Astrocyte (in vitro differentiated cells and primary cell): ENCODE measurements around the gene ZNF585A. TPM values are rescaled to one million over a fixed set of nuclear protein-coding genes. Genes with fewer than 3 reads are reported as not detected.
A peak's percentile ranks its signal among the peaks of the same experiment; 100 is the strongest.
"Not testable (repeated sequence)": the region's sequence is repeated elsewhere in the genome, so short reads cannot be mapped to it uniquely, and the experiment has no call there.

Experiments used
- DNase-seq: peaks from one replicate; pipeline ENCODE4 v3.0.0-alpha.2; 2010; ENCODE audit warnings: low read depth
- FAIRE-seq: peaks from 2 replicates; lab custom pipeline; 2011; peaks lifted over from hg19 to GRCh38; lab: Jason Lieb, UNC
- H2AFZ ChIP-seq: 2 replicates; pipeline ENCODE4 v1.6.0; 2012; ENCODE audit warnings: low read depth, low read length, inconsistent platforms
- H3K27ac ChIP-seq: 2 replicates; pipeline ENCODE4 v1.5.1; 2011; ENCODE audit warnings: low read depth, low read length, inconsistent platforms
- H3K27me3 ChIP-seq: 2 replicates; pipeline ENCODE4 v1.6.0; 2011; ENCODE audit warnings: low read length, inconsistent platforms; ENCODE audit not compliant: insufficient read depth
- H3K36me3 ChIP-seq: 2 replicates; pipeline ENCODE4 v1.5.1; 2011; ENCODE audit warnings: low read length, inconsistent platforms; ENCODE audit not compliant: insufficient read depth
- H3K4me1 ChIP-seq: 2 replicates; pipeline ENCODE4 v1.5.1; 2011; ENCODE audit warnings: low read length, inconsistent platforms; ENCODE audit not compliant: insufficient read depth
- H3K4me2 ChIP-seq: 2 replicates; pipeline ENCODE4 v1.6.0; 2012; ENCODE audit warnings: low read length, inconsistent platforms
- H3K4me3 ChIP-seq: 2 replicates; pipeline ENCODE4 v1.5.1; 2011; ENCODE audit warnings: low read depth, mild to moderate bottlenecking, low read length, inconsistent platforms; ENCODE audit not compliant: insufficient read depth
- H3K79me2 ChIP-seq: 2 replicates; pipeline ENCODE4 v1.6.0; 2012; ENCODE audit warnings: mild to moderate bottlenecking, low read length, inconsistent platforms; ENCODE audit not compliant: insufficient read depth
- H3K9ac ChIP-seq: 2 replicates; pipeline ENCODE4 v1.6.0; 2012; ENCODE audit warnings: mild to moderate bottlenecking, low read length, inconsistent platforms
- H3K9me3 ChIP-seq: 2 replicates; pipeline ENCODE4 v1.5.1; 2012; ENCODE audit warnings: low read depth, mild to moderate bottlenecking, low read length, inconsistent platforms; ENCODE audit not compliant: insufficient read depth
- H4K20me1 ChIP-seq: 2 replicates; pipeline ENCODE4 v1.6.0; 2012; ENCODE audit warnings: low read length, inconsistent platforms; ENCODE audit not compliant: insufficient read depth
- H3K27ac Mint-ChIP-seq: one replicate; pipeline ENCODE4 v1.8.0; 2021; ENCODE audit warnings: mild to moderate bottlenecking, mixed read lengths; ENCODE audit not compliant: unreplicated experiment
- H3K27me3 Mint-ChIP-seq: one replicate; pipeline ENCODE4 v1.8.0; 2021; ENCODE audit warnings: low read depth, mixed read lengths; ENCODE audit not compliant: unreplicated experiment
- H3K36me3 Mint-ChIP-seq: one replicate; pipeline ENCODE4 v1.8.0; 2021; ENCODE audit warnings: low read depth, mixed read lengths; ENCODE audit not compliant: unreplicated experiment
- H3K4me1 Mint-ChIP-seq: one replicate; pipeline ENCODE4 v1.8.0; 2021; ENCODE audit warnings: low read depth, mixed read lengths; ENCODE audit not compliant: unreplicated experiment
- H3K4me3 Mint-ChIP-seq: one replicate; pipeline ENCODE4 v1.8.0; 2021; ENCODE audit warnings: mild to moderate bottlenecking, moderate library complexity, mixed read lengths; ENCODE audit not compliant: unreplicated experiment
- H3K9me3 Mint-ChIP-seq: one replicate; pipeline ENCODE4 v1.8.0; 2021; ENCODE audit warnings: mild to moderate bottlenecking, mixed read lengths; ENCODE audit not compliant: unreplicated experiment
- CTCF ChIP-seq: IDR thresholded peaks from 2 replicates; pipeline ENCODE4 v1.5.1; 2011; ENCODE audit warnings: low read depth, mild to moderate bottlenecking, inconsistent platforms, low read length, moderate library complexity; ENCODE audit not compliant: insufficient read depth
- EZH2 ChIP-seq: IDR thresholded peaks from 2 replicates; pipeline ENCODE4 v1.6.1; 2012; ENCODE audit warnings: mild to moderate bottlenecking, low read length, inconsistent platforms; ENCODE audit not compliant: insufficient read depth
- total RNA-seq: library from RNA; stranded (reverse); gene quantifications from 2 replicates; pipeline ENCODE4 v1.2.1, GENCODE V29; 2021

The ZNF585A gene
- total RNA-seq, 1 donor from 2014 or later = 4.2 TPM

GRCh38 chr19:37217480-37217774 lies 44.9 kb upstream of the ZNF585A start:
- peaks cover 25% of the 10 kb centered on the region for H3K79me2 ChIP-seq
- H3K27ac ChIP-seq = no peak overlapping the region
- H4K20me1 ChIP-seq = no peaks in the 10 kb centered on the region
- peak overlapping the region; percentile 94 for H2AFZ ChIP-seq
- peaks cover 5% of the 10 kb centered on the region for H3K4me1 Mint-ChIP-seq
- H3K4me3 Mint-ChIP-seq = peak overlapping the region; percentile 97
- H3K36me3 Mint-ChIP-seq = peaks cover 10% of the 10 kb centered on the region
- H3K9me3 Mint-ChIP-seq = peaks cover 5% of the 10 kb centered on the region
- FAIRE-seq = no peak
- peaks cover 5% of the 10 kb centered on the region for H3K4me1 ChIP-seq
- peak overlapping the region; percentile 99 for H3K4me3 ChIP-seq
- TF ChIP-seq EZH2 (no peak), CTCF (no peak)
- peak overlapping the region; percentile 93 for H3K9ac ChIP-seq
- H3K36me3 ChIP-seq = peaks cover 5% of the 10 kb centered on the region
- H3K27ac Mint-ChIP-seq = peak overlapping the region; percentile 31
- H3K27me3 ChIP-seq = no peaks in the 10 kb centered on the region
- no peaks in the 10 kb centered on the region for H3K27me3 Mint-ChIP-seq
- DNase-seq = no peak
- peak overlapping the region; percentile 97 for H3K4me2 ChIP-seq
- H3K9me3 ChIP-seq = no peaks in the 10 kb centered on the region

- no peak overlapping the region for H3K9ac ChIP-seq
- H3K27me3 ChIP-seq = no peaks in the 10 kb centered on the region
- H3K27ac ChIP-seq = no peak overlapping the region
- Mint-ChIP-seq H3K27me3 (no peaks in the 10 kb centered on the region), H3K4me1 (no peaks in the 10 kb centered on the region), H3K4me3 (no peak overlapping the region), H3K9me3 (peaks cover 21% of the 10 kb centered on the region), H3K36me3 (peaks cover 41% of the 10 kb centered on the region), H3K27ac (no peak overlapping the region)
- no peaks in the 10 kb centered on the region for H3K79me2 ChIP-seq
- H3K4me3 ChIP-seq = no peak overlapping the region
- H3K36me3 ChIP-seq = no peaks in the 10 kb centered on the region
- no peak overlapping the region for H2AFZ ChIP-seq
- no peak for TF ChIP-seq CTCF
- TF ChIP-seq EZH2 = no peak
- no peak overlapping the region for H3K4me2 ChIP-seq
- H4K20me1 ChIP-seq = no peaks in the 10 kb centered on the region
- DNase-seq = no peak
- no peak for FAIRE-seq
- no peaks in the 10 kb centered on the region for H3K9me3 ChIP-seq
- no peaks in the 10 kb centered on the region for H3K4me1 ChIP-seq
Observed at GRCh38 chr19:37197768-37198167, 25.3 kb upstream of the ZNF585A start.

- H3K9me3 ChIP-seq, H4K20me1 ChIP-seq, H3K36me3 ChIP-seq, DNase-seq, H3K79me2 ChIP-seq, H3K27ac ChIP-seq, H3K27ac Mint-ChIP-seq, H3K4me2 ChIP-seq, H3K27me3 ChIP-seq, H3K4me3 Mint-ChIP-seq, H3K4me1 ChIP-seq, H2AFZ ChIP-seq, H3K9ac ChIP-seq, H3K4me3 ChIP-seq, H3K27me3 Mint-ChIP-seq, FAIRE-seq, H3K4me1 Mint-ChIP-seq: not testable (repeated sequence)
- Mint-ChIP-seq H3K9me3 (peaks cover 21% of the 10 kb centered on the region), H3K36me3 (peaks cover 40% of the 10 kb centered on the region)
Observed at GRCh38 chr19:37197115-37197514, 24.6 kb upstream of the ZNF585A start.

GRCh38 chr19:37195248-37195647 lies 22.8 kb upstream of the ZNF585A start:
- not testable (repeated sequence) for FAIRE-seq, H3K9me3 ChIP-seq, H3K27me3 ChIP-seq, H3K36me3 ChIP-seq, H3K9ac ChIP-seq, H3K27ac Mint-ChIP-seq, H4K20me1 ChIP-seq, H3K79me2 ChIP-seq, H3K4me3 Mint-ChIP-seq, H3K4me1 ChIP-seq, H2AFZ ChIP-seq, H3K4me1 Mint-ChIP-seq, H3K4me2 ChIP-seq, H3K27ac ChIP-seq, H3K27me3 Mint-ChIP-seq, H3K4me3 ChIP-seq, DNase-seq
- Mint-ChIP-seq H3K36me3 (peaks cover 56% of the 10 kb centered on the region), H3K9me3 (peaks cover 26% of the 10 kb centered on the region)

- H3K27ac ChIP-seq, H3K9ac ChIP-seq, H3K4me1 ChIP-seq, H3K4me2 ChIP-seq, H3K4me3 ChIP-seq, H3K27me3 Mint-ChIP-seq, H4K20me1 ChIP-seq, DNase-seq, FAIRE-seq, H3K27me3 ChIP-seq, H3K79me2 ChIP-seq, H3K27ac Mint-ChIP-seq, H2AFZ ChIP-seq, H3K4me1 Mint-ChIP-seq, H3K36me3 ChIP-seq, H3K4me3 Mint-ChIP-seq: not testable (repeated sequence)
- Mint-ChIP-seq H3K9me3 (peaks cover 42% of the 10 kb centered on the region), H3K36me3 (peaks cover 59% of the 10 kb centered on the region)
- H3K9me3 ChIP-seq = peaks cover 39% of the 10 kb centered on the region
Observed at GRCh38 chr19:37186071-37186470, 13.6 kb upstream of the ZNF585A start.
